CD4-positive, alpha-beta T cell treated with Interleukin-4 for 4 hours (primary cell): ENCODE measurements around the gene AFF2.
"Not testable (repeated sequence)": the region's sequence is repeated elsewhere in the genome, so short reads cannot be mapped to it uniquely, and the experiment has no call there.

Source experiments
- DNase-seq: peaks from one replicate; pipeline ENCODE4 v3.0.0-alpha.2; 2020

The AFF2 gene

DNA sequence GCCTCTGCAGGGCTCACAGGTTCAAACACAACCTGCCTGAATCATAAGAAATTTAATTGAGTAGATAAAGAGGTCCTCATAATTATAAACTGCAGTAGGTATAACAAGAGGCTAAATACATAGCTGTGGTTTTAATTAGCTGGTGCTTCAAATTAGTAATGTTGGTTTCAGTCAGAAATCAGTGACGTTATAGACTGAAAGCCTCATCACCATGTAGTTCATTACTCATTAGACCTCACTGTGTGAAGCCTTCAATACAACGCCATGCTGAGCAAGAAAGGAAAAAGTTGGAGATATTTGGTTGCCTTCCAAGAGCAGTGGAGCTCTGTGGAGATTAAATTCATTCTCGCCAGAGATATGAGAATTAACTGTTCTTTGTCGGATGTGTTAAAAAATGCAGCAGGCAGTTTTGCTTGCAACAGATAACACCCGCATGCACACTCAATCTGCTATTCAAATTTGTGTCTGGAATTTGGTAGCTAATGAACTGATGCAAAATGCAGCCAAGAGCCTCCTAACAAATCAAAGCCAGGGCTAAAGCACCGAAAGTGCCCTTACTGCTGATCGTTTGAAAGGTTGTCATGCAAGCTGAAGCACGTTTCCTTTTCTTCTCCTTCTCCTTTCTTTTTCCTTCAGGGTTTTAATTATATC lies 148.9 kb downstream of the AFF2 start:
- DNase-seq, result no peak

DNA sequence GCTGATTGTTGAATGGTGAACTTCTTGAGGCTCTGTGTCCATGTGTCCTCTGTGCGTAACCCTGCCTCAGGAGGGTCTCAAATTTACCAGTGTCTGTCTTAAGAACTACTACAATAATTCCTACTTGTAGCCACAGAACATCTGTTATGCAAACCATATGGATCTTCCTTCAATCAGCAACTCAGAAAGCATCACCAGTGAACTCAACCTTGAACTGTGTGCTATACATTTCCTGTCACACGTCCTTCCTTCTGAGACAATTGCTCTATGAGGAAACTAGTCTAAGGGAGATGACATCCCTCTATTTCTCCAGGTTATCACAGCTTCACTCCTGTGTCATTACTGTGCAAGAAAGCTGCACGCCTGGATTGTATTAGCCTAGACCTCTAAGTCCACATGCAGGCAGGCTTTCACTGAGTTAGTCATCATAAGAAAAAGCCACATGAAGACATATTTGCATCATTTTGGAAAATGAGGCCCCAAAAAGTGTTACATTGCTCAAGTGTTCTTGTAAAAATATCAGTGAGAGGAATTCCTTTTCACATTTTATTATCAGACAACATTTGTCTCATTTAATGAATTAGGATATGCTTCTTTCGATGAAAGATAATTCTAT lies 157.8 kb downstream of the AFF2 start:
- DNase-seq, result no peak

DNA sequence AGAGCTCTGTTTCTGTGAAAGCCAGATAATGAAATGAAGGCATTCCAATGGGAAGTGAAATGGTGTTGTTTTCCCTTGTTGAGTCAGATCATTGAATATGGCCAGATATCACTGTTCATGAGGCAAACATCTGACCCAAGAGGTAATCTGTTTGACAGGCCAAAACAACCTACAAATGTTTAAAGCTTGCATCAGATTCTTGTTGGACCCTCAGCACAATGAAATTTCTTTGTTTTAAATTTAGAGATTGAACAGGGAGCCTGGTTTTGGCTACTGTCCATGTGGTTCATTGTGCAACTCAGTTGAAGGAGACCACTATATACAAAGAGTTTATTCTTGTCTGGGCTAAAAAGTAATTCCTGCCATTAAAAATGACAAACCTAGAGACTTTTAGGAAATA lies 159.1 kb downstream of the AFF2 start:
- DNase-seq, result no peak

DNA sequence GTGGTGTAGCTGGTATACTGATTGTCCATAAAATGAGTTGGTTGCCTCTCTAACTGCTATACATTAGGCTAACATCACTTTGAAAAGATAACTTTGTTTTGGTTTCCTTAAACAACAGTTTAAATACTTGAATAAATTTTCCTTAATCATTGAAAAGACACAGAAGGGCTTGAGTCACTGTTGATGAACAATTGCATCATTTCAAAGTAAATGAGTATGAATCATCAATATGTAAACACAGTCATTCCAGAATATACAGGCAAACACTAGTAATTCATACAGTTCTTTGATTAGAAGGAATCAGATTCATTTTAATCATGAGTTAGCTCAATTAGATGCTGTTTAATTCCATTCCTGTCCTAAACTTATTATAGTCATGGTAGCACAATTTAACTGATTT lies 160.6 kb downstream of the AFF2 start:
- no peak for DNase-seq

DNA sequence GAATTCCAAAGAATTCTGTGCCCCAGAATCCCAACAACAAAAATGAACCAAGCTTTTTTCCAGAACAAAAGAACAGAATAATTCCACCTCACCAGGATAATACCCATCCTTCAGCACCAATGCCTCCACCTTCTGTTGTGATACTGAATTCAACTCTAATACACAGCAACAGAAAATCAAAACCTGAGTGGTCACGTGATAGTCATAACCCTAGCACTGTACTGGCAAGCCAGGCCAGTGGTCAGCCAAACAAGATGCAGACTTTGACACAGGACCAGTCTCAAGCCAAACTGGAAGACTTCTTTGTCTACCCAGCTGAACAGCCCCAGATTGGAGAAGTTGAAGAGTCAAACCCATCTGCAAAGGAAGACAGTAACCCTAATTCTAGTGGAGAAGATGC lies 161.6 kb downstream of the AFF2 start:
- DNase-seq, result no peak

DNA sequence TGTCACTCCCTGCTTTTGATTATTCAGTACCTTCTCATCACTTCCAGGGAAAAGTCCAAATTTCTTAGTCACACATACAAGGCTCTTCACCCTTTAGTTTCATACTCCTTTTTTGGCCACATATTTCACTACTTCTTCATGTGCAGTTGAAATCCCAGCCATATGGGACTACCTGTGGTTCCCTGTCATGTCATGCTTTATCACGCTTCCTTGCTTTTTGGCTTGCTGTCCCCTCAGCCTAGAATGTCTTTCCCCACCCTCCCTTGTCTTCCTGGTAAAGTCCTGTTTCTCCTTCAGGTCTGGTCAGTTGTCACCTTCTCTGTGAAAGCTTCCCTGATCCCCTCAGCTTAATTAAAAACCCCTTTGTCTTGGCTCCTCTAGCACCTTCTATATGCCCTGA lies 163.8 kb downstream of the AFF2 start:
- DNase-seq, result no peak

DNA sequence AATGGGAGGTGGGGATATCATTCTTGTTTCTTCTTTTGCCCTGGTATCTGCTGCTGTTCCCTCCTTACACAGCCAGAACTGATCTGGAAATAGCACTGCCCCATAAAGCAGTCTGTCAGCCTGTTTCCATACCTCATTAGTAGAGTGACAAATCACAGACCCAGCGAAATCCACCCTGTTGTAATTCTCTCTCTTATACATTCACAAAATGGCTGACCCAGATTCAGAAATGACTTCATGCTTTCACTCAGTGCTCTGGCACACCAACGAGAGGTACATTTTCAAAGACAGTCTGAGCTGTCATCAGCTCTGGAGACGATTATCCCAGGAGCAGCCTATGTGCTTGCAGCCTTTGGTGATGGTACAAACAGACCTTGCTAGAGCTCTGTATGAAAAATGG lies 164.6 kb downstream of the AFF2 start:
- no peak for DNase-seq

DNA sequence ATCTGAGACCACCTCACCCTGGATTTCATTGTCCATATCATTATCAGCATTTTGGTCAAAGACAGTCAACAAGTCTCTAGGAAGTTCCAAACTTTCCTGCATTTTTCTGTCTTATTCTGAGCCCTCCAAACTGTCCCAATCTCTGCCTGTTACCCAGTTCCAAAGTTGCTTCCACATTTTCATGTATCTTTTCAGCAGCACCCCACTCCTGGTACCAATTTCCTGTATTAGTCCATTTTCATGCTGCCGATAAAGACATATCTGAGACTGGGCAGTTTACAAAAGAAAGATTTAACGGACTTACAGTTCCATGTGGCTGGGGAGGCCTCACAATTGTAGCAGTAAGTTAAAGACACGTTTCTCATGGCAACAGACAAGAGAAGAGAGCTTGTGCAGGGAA lies 168.8 kb downstream of the AFF2 start:
- DNase-seq, result not testable (repeated sequence)

DNA sequence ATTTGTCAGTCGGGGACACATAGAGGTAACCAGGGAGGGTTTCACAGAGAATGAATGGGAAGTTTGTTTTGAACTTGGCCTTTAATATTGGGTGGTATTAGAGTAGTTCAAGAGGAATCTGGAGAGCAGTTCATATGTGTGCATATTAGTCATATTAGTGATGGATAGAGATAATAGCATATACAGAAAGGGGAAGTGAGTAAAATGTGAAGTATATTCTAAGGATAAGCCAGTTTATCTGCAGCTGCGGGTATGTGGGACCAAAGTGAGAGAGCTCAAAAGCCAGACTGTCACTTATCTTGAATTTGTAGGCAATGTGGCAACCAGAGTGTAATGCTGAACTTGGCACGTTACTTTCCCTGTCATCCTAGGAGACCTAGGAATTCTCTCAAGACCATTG lies 169.9 kb downstream of the AFF2 start:
- no peak for DNase-seq

DNA sequence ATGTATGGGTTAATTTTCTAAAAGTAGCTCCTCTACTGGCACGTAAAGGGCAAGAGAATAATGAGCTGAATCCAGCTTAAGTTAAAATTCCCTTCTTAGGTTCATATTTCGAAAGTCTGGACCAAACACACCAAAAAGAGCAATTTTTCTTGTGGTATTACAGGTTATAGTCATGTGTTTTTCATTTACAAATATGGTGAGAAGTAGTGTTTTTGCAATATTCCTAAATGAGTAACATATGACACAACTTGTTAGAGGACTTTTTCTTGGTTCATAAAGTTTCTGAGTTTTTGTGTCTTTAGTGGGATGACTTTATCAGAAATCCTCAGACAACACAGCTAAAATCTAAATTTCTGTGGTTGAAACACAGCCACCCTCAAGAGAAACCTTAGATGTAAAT lies 172.1 kb downstream of the AFF2 start:
- no peak for DNase-seq

DNA sequence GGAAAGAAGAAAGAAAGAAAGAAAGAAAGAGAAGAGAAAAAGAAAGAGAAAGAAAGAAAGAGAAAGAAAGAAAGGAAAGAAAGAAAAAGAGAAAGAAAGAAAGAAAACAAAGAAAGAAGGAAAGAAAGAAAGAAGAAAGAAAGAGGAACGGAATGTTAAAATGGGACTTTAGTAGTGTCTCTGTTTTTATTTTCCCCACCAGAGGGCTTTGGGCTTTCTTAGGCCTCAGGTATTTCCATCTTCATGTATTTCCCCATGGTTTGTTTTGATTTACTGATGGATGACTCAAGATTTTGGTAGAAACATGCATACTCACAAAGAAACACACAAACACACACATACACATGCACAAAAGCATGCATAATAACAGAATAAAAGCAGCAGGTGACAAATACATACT lies 181.2 kb downstream of the AFF2 start:
- DNase-seq, result no peak

DNA sequence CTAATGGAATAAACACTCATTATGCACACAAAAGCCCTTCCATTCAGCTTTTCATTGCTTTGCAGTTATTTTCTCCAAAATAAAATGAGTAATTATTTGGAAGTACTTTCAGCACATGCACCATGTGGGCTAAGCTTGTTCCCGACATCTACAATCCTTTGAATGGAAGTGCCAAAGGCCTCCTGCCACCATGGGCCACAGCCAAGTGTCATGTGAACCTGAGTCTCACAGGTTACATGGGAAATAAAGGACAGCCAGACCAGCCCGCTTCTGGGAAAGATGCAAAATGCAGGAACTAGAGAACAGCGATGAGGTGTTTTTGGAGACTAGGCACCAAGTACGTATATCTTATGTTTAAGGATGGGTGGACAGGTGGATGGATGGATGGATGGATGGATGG lies 181.8 kb downstream of the AFF2 start:
- no peak for DNase-seq

DNA sequence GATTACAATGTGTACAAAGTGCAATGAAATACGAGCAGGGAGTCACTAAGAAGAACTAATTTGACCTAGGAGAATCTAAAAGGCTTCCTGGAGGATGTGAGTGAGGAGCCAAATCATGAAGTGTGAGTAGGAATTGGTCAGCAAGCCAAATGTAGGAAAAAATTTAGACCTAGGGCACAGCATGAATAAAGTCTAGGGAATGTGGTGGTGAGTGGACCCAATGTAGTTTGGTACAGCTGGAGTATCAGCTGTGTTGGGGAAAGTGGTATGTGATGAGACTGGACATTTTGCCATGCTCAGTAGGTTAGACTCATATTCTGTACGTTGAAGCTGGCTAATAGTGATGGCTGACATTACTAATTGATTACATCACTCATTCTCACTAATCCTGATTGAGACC lies 191.0 kb downstream of the AFF2 start:
- no peak for DNase-seq

DNA sequence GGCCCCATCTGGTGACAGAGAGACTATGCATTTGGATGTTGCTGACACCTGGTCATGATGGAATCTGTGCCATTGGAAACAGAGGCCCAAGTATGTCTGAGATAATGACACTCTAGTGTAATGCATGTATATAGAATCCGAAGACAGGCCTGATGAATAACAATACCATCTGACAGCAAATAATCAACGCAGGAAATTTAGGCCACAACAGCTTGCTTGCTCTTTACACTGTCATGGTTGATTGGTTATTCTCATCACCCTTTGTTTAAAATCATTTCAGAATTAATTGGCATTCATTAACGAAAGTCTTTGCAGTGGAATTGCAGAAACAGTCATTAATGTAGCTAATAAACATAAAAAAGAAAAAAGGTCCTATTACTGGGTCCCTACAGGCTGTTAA lies 194.8 kb downstream of the AFF2 start:
- no peak for DNase-seq

DNA sequence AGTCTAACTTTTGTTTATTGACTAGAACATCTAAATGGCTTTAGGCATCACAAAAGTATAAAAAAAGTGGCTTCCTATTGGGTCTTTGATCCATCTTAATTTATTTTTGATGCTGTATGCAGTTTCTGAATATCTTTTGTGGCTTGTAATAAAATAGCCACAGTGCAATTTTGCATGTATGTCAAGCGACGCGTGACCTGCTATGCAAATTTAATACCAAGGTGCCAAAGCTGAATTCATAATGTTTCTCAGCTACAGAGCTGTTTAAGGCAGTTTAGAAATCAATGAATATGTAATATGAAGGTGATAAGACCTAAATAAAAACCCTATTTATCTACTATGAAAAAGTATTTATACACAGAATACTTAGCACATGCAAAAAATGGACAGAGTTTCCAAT lies 197.8 kb downstream of the AFF2 start:
- no peak for DNase-seq

DNA sequence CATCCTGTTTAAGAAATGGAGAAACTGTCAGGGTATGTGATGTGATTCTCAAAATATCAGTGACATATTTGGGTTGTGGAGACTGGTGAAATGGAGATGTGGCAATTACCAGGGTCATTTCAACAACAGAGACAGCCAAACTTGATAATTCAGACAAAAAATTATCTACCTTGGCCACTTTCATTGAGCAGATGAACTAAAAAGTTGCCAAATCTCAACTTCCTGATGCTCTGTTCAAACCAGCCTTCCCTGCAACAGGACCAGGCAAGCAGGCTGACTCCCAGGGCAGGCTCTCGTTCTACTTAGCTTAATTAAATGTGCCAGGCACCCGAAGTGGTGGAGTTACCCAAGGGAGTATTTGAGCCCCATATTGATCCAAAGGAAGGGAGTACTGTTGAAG lies 199.6 kb downstream of the AFF2 start:
- DNase-seq, result no peak

DNA sequence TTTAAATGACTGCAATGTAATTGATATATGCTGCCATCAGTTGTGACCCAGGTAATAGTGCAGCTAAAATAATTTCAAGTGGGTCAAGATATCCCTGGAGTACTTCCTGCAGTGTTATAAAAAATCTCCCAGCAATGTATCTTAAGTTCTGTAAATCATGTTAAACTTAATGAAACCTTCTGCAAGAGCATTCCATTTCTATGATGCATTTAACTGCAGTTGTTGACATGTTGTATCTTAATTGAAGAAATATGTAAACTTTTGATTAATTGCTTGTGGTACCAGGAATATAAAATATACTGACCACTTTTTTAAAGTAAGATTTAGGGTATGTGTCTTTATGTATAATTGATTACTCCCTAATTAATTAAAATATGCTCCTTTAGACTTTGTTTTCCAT lies 213.6 kb downstream of the AFF2 start:
- no peak for DNase-seq

DNA sequence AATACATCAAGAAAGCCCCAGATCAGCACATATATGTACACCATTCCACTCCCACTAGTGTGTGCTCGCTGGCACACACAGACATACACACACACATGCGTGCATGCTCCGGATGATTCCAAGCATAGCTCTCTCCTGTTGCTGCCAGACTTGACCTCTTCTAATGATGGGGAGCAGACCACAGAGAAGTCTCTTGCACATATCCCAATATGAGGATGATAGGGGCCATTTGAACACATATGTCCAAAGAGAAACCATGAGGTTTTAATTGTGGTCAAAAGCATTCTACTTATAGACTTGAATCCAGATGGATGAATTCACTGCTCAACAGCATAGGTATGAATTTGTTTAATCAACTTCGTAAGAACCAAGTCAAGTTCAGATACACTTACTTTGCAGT lies 214.9 kb downstream of the AFF2 start:
- DNase-seq, result no peak

DNA sequence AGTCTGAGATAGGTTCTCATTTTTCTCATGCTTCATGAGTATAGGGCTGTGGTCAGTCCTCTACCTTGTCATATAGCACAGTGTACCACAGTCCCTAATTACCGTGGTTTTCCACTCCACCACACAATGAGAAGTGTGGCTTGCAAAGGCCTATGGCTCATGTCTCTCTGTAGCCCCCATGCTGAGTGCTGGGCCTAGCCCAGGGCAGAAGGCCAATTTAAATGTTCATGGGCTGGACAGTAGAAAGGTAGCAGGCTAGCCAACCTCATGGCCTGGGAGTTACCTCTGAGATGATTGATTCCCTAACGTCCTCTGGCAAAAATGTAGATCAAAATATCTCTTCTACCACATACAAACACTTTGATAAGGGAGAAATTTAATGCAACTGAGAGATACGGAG lies 222.5 kb downstream of the AFF2 start:
- no peak for DNase-seq

DNA sequence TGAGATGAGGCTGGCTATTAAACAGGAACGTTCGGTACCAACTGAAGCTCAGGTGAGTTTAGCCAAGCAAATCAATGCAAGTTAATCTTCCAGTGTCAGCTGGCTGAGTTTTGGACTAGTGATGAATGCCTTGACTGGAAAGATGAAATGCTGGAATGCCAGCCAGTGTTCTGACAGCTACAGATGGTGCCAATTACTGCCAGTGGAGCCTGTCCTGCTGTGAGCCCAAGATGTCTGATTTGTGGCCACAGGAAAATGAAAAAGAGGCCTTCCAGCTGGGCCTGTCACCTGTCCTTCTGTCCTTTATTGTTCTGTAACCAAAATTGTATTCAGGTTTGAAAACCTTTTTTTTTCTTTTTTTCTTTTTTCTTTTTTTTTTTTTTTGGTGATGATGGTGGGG lies 223.1 kb downstream of the AFF2 start:
- DNase-seq, result no peak

DNA sequence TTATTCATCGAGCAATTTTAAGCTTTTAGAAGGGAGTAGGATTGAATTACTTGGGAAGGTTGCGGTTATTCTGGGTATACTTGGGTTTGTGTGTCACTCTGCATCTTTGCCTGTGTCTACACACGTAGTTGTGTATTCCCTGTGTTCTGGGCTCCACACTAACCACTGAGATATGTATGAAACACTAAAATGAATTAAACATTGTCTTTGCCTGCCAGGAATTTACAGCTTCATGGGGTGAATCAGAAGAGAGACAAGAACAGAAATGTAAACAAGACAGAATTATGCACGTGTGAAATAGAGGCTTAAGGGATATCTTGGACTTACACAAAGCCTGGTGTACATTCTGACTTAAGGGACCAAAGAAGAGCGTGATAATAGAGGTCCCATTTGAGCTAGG lies 228.5 kb downstream of the AFF2 start:
- no peak for DNase-seq

DNA sequence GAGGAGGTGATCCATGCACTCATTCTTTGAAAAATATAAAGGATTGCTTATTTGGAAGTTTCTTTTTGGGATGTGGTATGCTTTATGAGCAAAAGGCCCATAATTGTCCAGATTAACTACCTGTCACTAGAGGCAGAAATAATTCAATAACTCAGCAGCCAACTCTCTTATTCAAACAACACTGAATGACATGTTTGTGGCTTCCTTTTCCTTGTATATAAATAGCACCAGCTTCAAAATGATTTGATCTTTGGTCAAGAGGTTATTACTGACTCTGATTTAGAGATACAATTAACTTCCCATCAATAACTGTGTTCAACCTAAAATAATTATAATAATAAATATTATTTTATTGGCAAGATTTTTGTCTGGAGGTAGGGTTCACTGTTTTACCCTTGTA lies 232.3 kb downstream of the AFF2 start:
- DNase-seq, result no peak

DNA sequence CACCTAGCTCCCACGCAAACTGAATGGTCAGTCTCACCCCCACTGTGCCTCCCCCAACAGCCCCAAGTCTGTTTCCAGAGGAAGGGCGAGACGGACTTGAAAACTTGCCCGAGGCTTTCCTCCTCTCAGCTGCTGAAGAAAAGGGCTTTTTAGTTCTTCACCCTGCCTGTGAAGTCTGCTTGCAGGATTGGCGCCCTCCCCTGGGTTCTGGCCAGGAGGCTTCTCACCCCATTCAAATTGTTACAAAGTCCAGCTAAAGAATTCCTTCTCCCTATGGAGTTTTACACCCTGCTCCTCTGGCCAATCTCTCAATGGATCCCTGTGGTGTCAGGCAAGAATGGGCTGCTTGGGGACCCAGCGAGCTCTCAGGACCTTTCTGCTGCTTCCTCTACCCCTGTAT lies 241.0 kb downstream of the AFF2 start:
- DNase-seq, result no peak

DNA sequence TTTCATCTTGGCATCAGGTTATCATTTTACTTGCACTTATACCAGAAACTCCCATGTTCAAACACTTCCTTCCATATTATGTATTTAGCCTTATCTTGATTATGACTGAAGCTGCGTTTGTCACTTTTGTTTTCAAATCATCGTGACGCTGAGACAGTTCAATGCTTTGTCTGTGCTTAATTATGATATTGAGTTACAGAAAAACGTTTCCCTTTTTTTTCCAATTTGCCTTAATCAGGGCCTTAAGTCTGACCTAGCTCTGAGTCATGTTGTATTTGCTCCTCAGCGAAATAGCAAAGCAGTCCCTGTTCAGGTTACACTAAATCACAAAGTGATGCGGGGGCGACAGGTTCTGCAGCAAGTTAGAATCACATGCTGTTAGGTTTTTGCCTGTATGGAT lies 254.7 kb downstream of the AFF2 start:
- no peak for DNase-seq

DNA sequence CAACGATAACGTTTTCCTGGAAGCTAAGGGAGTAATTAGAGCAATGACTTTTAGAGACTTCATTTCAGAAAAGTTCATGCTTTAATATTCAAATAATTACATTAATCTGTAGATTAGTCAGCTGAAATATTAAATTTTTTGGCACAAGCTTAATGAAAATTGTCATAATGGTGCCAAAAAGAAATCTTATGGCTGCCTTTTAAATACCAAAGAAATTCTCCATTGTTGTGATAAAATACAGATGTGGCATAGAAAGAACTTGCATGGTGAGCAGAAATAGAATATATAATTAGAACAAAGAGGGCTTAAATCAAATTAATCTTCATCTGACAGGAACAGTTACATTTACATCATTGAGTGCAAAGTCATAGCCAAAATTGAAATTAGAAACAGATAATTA lies 263.5 kb downstream of the AFF2 start:
- no peak for DNase-seq

DNA sequence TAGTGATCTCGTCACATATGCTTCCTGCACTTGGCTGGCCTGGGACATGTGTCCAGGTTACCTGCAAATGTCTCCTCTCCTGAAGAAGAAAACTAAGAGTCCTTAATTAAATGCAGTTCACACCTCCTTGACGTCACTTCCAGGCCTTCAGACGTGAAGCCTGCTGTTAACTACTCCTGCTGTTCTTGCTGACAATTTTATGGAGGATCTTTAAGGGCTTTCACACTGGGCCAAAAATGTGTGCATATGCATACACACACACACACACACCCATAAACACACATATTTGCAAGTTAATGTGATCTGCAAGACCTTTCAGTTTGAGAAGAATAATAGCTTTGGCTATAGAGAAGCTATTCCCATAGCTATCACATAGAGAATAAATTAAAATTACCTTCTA lies 267.9 kb downstream of the AFF2 start:
- no peak for DNase-seq
